H1 (cell line): ENCODE data around the gene CENPM.

ENCODE experiments used
- POLR2AphosphoS5 ChIP-seq: IDR thresholded peaks from 2 replicates; pipeline ENCODE4 v1.6.1; 2011; ENCODE audit warnings: low read depth, low read length
- TF ChIP-seq, protein P1 (sequence below), 3 experiments: IDR thresholded peaks; 1 replicate in 2 of 3; 2 replicates in 1 of 3; pipeline versions ENCODE4 v1.5.1 to v1.6.1; 2011; ENCODE audit warnings: low read length in 3 of 3, mild to moderate bottlenecking in 3 of 3, inconsistent platforms in 2 of 3, low read depth in 1 of 3, moderate library complexity in 1 of 3; ENCODE audit not compliant: insufficient read depth in 1 of 3; ENCODE audit errors: control extremely low read depth in 1 of 3

DNA sequence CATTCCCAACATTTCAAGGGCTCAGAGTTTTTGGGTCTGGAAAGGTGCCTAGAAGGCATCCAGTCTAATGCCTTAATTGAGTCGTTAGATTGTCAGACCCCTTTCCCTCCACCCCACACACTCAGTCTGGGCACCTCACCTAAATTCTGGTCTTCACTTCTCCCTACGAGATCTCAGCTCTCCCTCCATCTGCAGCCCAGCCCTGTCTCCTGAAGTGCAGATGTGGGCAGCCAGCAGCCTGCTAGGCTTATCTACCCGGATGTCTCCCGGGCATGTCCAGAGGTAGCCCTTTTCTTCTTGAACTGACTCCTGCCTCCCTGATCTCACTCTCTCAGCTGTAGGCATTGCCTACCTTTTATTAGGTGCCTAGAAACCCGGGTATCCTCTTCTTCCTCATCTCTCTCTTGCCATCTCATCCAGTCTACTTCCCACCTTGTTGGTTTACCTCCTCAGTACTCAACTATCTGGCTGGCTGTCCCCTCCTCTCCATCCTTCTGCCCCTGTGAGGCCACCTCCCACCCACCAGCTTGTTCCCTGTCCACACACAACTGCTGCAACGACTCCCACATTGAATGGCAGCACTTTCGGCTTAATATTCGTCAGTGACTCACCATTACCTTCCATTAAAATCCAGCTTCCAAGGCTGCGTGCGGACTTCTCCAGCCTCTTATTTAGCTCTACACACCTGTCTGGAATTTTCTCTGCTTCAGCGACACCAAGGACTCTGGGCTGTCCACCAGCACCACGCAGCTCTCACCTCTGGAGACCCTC, 28.5 kb upstream of the CENPM start:
- TF ChIP-seq, protein P1, sequence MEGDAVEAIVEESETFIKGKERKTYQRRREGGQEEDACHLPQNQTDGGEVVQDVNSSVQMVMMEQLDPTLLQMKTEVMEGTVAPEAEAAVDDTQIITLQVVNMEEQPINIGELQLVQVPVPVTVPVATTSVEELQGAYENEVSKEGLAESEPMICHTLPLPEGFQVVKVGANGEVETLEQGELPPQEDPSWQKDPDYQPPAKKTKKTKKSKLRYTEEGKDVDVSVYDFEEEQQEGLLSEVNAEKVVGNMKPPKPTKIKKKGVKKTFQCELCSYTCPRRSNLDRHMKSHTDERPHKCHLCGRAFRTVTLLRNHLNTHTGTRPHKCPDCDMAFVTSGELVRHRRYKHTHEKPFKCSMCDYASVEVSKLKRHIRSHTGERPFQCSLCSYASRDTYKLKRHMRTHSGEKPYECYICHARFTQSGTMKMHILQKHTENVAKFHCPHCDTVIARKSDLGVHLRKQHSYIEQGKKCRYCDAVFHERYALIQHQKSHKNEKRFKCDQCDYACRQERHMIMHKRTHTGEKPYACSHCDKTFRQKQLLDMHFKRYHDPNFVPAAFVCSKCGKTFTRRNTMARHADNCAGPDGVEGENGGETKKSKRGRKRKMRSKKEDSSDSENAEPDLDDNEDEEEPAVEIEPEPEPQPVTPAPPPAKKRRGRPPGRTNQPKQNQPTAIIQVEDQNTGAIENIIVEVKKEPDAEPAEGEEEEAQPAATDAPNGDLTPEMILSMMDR (IDR thresholded peaks at IDR 0.05; ENCODE audit: control extremely low read depth in 1 of 3, insufficient read depth in 1 of 3, low read depth in 1 of 3, low read length in 3 of 3): no peak
- TF ChIP-seq POLR2AphosphoS5: no peak
